Thoracic aorta (tissue), 2 donors: ENCODE measurements around the gene CLBA1. TPM values are rescaled to one million over a fixed set of nuclear protein-coding genes. Genes with fewer than 3 reads are reported as not detected.
A peak's percentile ranks its signal among the peaks of the same experiment; 100 is the strongest.
"Not testable (repeated sequence)": the region's sequence is repeated elsewhere in the genome, so short reads cannot be mapped to it uniquely, and the experiment has no call there.

Experiments
- ATAC-seq: fragments of 150-250 bp; one replicate; pipeline ENCODE4 v1.8.0; 2017; ENCODE audit warnings: low read depth; ENCODE audit not compliant: insufficient number of reproducible peaks, low FRiP score
- DNase-seq: peaks from one replicate; pipeline ENCODE4 v3.0.0-alpha.2; 2020; ENCODE audit warnings: low spot score
- H3K27ac ChIP-seq, 2 donors: fragments of 200-600 bp; sonication (generic); 1 replicate in 1 of 2; 2 replicates in 1 of 2; pipeline ENCODE4 v1.5.1; 2016; ENCODE audit warnings: mild to moderate bottlenecking in 2 of 2, moderate library complexity in 2 of 2
- H3K27me3 ChIP-seq: fragments of 200-600 bp; sonication (generic); replicated peaks from 2 replicates; pipeline ENCODE4 v1.6.0; 2016; ENCODE audit warnings: mild to moderate bottlenecking; ENCODE audit not compliant: insufficient read depth
- H3K36me3 ChIP-seq: fragments of 200-600 bp; sonication (generic); one replicate; pipeline ENCODE4 v1.5.1; 2016
- H3K4me1 ChIP-seq, 2 donors: fragments of 200-600 bp; sonication (generic); 1 replicate in 1 of 2; 2 replicates in 1 of 2; pipeline versions ENCODE4 v1.5.1 to v1.6.0; 2016; ENCODE audit warnings: low read depth in 2 of 2, mild to moderate bottlenecking in 1 of 2; ENCODE audit not compliant: control insufficient read depth in 1 of 2
- H3K4me3 ChIP-seq: fragments of 200-600 bp; sonication (generic); 2 replicates; pipeline ENCODE4 v1.5.1; 2016; ENCODE audit warnings: mild to moderate bottlenecking
- H3K9me3 ChIP-seq: fragments of 200-600 bp; sonication (generic); 2 replicates; pipeline ENCODE4 v1.5.1; 2016
- total RNA-seq, 2 donors: library from RNA; depleted of rRNA; stranded (reverse); fragments of >200 nt; gene quantifications; one replicate each; pipeline versions ENCODE4 v1.1.0 to v1.2.3, GENCODE V29; 2016
- TF ChIP-seq, protein P1 (sequence below): fragments of 200-600 bp; sonication (generic); IDR thresholded peaks from one replicate; pipeline ENCODE4 v1.5.1; 2019; ENCODE audit warnings: antibody characterized with exemption

Gene CLBA1
- total RNA-seq, 2 donors from 2014 or later, result 3.1 to 4.6 TPM

GRCh38 chr14:105026033-105026785 lies 40.6 kb downstream of the CLBA1 start:
- Histone ChIP-seq H3K36me3 (no peaks in the 10 kb centered on the region), H3K9me3 (no peaks in the 10 kb centered on the region), H3K27ac (no peak overlapping the region), H3K27me3 (no peaks in the 10 kb centered on the region), H3K4me1 (peaks cover 0 to 22% of the 10 kb centered on the region in 2 donors), H3K4me3 (no peak overlapping the region)
- TF ChIP-seq, protein P1, sequence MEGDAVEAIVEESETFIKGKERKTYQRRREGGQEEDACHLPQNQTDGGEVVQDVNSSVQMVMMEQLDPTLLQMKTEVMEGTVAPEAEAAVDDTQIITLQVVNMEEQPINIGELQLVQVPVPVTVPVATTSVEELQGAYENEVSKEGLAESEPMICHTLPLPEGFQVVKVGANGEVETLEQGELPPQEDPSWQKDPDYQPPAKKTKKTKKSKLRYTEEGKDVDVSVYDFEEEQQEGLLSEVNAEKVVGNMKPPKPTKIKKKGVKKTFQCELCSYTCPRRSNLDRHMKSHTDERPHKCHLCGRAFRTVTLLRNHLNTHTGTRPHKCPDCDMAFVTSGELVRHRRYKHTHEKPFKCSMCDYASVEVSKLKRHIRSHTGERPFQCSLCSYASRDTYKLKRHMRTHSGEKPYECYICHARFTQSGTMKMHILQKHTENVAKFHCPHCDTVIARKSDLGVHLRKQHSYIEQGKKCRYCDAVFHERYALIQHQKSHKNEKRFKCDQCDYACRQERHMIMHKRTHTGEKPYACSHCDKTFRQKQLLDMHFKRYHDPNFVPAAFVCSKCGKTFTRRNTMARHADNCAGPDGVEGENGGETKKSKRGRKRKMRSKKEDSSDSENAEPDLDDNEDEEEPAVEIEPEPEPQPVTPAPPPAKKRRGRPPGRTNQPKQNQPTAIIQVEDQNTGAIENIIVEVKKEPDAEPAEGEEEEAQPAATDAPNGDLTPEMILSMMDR, result no peak
- DNase-seq, result no peak
- ATAC-seq, result no peak

GRCh38 chr14:105026802-105027563 lies 41.4 kb downstream of the CLBA1 start:
- H3K27ac ChIP-seq, result peak overlapping the region in 1 of 2 donors; percentile 32

DNA sequence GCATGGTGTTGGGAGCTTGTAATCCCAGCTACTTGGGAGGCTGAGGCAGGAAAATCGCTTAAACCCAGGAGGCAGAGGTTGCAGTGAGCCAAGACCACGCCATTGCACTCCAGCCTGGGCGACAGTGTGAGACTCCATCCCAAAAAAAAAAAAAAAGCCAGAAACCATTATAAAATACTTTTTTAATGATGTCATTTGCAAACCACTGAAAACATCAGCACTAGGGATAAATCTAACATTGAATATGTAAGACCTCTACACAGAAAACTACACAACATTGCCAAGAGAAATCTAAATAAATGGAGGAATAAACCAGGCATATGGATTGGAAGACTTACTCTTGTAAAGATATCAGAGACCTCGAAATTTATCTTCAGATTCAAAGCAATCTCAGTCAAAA lies 42.1 kb downstream of the CLBA1 start:
- Histone ChIP-seq H3K4me1 (peaks cover 0 to 14% of the 10 kb centered on the region in 2 donors), H3K27ac (peak overlapping the region in 1 of 2 donors; percentile 32)
- DNase-seq, ATAC-seq, H3K4me3 ChIP-seq, H3K36me3 ChIP-seq, H3K27me3 ChIP-seq, H3K9me3 ChIP-seq: not testable (repeated sequence)

More at GRCh38 chr14:105026802-105027563, 41.4 kb downstream of the CLBA1 start:
- H3K4me3 ChIP-seq, result no peak overlapping the region
- no peaks in the 10 kb centered on the region for H3K27me3 ChIP-seq
- TF ChIP-seq, protein P1, result no peak
- DNase-seq (no peak), ATAC-seq (peak; percentile 32)
- H3K9me3 ChIP-seq, result no peaks in the 10 kb centered on the region
- no peaks in the 10 kb centered on the region for H3K36me3 ChIP-seq
- H3K4me1 ChIP-seq, result peaks cover 0 to 17% of the 10 kb centered on the region in 2 donors

GRCh38 chr14:105028251-105028927 lies 42.8 kb downstream of the CLBA1 start:
- Histone ChIP-seq H3K9me3 (no peaks in the 10 kb centered on the region), H3K4me1 (peaks cover 0 to 14% of the 10 kb centered on the region in 2 donors), H3K4me3 (no peak overlapping the region), H3K36me3 (no peaks in the 10 kb centered on the region), H3K27me3 (no peaks in the 10 kb centered on the region), H3K27ac (no peak overlapping the region)
- ATAC-seq (no peak), DNase-seq (no peak)
- TF ChIP-seq, protein P1, result no peak

- H3K27ac ChIP-seq, result no peak overlapping the region
- no peak for ATAC-seq
- no peak for DNase-seq
These were observed 43.8 kb downstream of the CLBA1 start for GRCh38 chr14:105029402-105029801.

More at GRCh38 chr14:105029402-105029801, 43.8 kb downstream of the CLBA1 start:
- TF ChIP-seq, protein P1, result no peak
- Histone ChIP-seq H3K36me3 (no peaks in the 10 kb centered on the region), H3K4me1 (peaks cover 0 to 14% of the 10 kb centered on the region in 2 donors), H3K9me3 (no peaks in the 10 kb centered on the region), H3K4me3 (no peak overlapping the region), H3K27me3 (no peaks in the 10 kb centered on the region)
